ENCODE data around the gene LSR. TPM values are rescaled to one million over a fixed set of nuclear protein-coding genes. Genes with fewer than 3 reads are reported as not detected.

Gene LSR
- polyA plus RNA-seq, 1 donor from 2014 or later, result not detected

GRCh38 chr19:35265126-35265899, 16.5 kb downstream of the LSR start:
- Histone ChIP-seq H3K27me3 (ENCODE audit: insufficient read depth, low read depth, low read length) (no peaks in the 10 kb centered on the region), H3K4me3 (ENCODE audit: low read length) (no peak overlapping the region), H2AFZ (ENCODE audit: low read depth, low read length) (no peak overlapping the region), H3K9me3 (ENCODE audit: low read length) (no peaks in the 10 kb centered on the region), H3F3A (ENCODE audit: insufficient read depth, low read length, poor library complexity, severe bottlenecking) (no peaks in the 10 kb centered on the region), H3K36me3 (ENCODE audit: insufficient read depth, low read length) (no peaks in the 10 kb centered on the region), H4K20me1 (ENCODE audit: insufficient read depth) (no peaks in the 10 kb centered on the region), H3K4me2 (ENCODE audit: low read length) (no peak overlapping the region), H3K27ac (ENCODE audit: low read length) (no peak overlapping the region), H3K9me2 (ENCODE audit: insufficient read depth, low read length) (no peaks in the 10 kb centered on the region), H3K9ac (ENCODE audit: low read length) (no peak overlapping the region), H3K79me2 (replicated peaks; ENCODE audit: insufficient read depth, low read length) (peaks cover 6% of the 10 kb centered on the region)
- TF ChIP-seq MXI1 (conservative IDR thresholded peaks at IDR 0.05; ENCODE audit: poor library complexity, severe bottlenecking) (no peak), RAD21 (conservative IDR thresholded peaks at IDR 0.05) (no peak), EP300 (conservative IDR thresholded peaks at IDR 0.05; ENCODE audit: poor library complexity, severe bottlenecking) (no peak), POLR2AphosphoS5 (IDR thresholded peaks at IDR 0.05) (no peak), TAF1 (IDR thresholded peaks at IDR 0.05; ENCODE audit: low read depth) (no peak)

DNA sequence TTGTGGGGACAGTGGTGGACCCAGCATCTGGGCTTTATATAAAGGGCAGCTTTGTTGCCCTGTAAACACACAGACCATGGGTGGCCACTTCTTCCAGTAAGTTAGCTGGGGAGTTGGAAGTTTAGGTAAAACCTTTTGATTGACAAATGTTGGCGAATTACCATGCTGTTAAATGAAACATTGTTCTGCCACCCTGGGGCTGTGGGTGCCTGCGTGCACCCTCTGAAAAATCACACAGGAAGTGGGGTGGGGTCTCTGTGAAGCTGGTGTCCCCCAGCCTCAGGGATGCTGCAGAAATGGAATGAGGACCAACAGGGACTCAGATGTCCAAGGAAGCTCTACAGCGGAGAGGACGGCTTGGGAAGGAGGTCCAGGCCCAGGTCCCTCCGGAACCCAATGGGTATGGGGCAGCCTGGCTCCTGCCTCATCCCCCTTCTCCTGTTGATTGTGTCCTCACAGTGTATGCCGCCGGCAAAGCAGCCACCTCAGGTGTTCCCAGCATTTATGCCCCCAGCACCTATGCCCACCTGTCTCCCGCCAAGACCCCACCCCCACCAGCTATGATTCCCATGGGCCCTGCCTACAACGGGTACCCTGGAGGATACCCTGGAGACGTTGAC, 17.2 kb downstream of the LSR start:
- no peaks in the 10 kb centered on the region for H3K27me3 ChIP-seq (ENCODE audit: insufficient read depth, low read depth, low read length)
- H3K9me2 ChIP-seq (ENCODE audit: insufficient read depth, low read length), result no peaks in the 10 kb centered on the region
- H3K4me2 ChIP-seq (ENCODE audit: low read length), result no peak overlapping the region
- H3K79me2 ChIP-seq (replicated peaks; ENCODE audit: insufficient read depth, low read length), result peaks cover 6% of the 10 kb centered on the region
- H4K20me1 ChIP-seq (ENCODE audit: insufficient read depth), result no peaks in the 10 kb centered on the region
- no peaks in the 10 kb centered on the region for H3K36me3 ChIP-seq (ENCODE audit: insufficient read depth, low read length)
- H3K27ac ChIP-seq (ENCODE audit: low read length), result no peak overlapping the region
- no peaks in the 10 kb centered on the region for H3F3A ChIP-seq (ENCODE audit: insufficient read depth, low read length, poor library complexity, severe bottlenecking)
- H3K9me3 ChIP-seq (ENCODE audit: low read length), result no peaks in the 10 kb centered on the region
- no peak overlapping the region for H3K9ac ChIP-seq (ENCODE audit: low read length)
- TF ChIP-seq SMC3 (conservative IDR thresholded peaks at IDR 0.05; ENCODE audit: poor library complexity) (no peak), EP300 (conservative IDR thresholded peaks at IDR 0.05; ENCODE audit: poor library complexity, severe bottlenecking) (no peak), MXI1 (conservative IDR thresholded peaks at IDR 0.05; ENCODE audit: poor library complexity, severe bottlenecking) (no peak), RAD21 (conservative IDR thresholded peaks at IDR 0.05) (no peak), TAF1 (IDR thresholded peaks at IDR 0.05; ENCODE audit: low read depth) (no peak), EZH2 (IDR thresholded peaks at IDR 0.05; ENCODE audit: borderline replicate concordance, insufficient read depth, low read length, poor library complexity, severe bottlenecking) (no peak)
- TF ChIP-seq, protein P1, sequence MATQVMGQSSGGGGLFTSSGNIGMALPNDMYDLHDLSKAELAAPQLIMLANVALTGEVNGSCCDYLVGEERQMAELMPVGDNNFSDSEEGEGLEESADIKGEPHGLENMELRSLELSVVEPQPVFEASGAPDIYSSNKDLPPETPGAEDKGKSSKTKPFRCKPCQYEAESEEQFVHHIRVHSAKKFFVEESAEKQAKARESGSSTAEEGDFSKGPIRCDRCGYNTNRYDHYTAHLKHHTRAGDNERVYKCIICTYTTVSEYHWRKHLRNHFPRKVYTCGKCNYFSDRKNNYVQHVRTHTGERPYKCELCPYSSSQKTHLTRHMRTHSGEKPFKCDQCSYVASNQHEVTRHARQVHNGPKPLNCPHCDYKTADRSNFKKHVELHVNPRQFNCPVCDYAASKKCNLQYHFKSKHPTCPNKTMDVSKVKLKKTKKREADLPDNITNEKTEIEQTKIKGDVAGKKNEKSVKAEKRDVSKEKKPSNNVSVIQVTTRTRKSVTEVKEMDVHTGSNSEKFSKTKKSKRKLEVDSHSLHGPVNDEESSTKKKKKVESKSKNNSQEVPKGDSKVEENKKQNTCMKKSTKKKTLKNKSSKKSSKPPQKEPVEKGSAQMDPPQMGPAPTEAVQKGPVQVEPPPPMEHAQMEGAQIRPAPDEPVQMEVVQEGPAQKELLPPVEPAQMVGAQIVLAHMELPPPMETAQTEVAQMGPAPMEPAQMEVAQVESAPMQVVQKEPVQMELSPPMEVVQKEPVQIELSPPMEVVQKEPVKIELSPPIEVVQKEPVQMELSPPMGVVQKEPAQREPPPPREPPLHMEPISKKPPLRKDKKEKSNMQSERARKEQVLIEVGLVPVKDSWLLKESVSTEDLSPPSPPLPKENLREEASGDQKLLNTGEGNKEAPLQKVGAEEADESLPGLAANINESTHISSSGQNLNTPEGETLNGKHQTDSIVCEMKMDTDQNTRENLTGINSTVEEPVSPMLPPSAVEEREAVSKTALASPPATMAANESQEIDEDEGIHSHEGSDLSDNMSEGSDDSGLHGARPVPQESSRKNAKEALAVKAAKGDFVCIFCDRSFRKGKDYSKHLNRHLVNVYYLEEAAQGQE (IDR thresholded peaks at IDR 0.05; ENCODE audit: borderline replicate concordance), result no peak
- TF ChIP-seq, protein P2, sequence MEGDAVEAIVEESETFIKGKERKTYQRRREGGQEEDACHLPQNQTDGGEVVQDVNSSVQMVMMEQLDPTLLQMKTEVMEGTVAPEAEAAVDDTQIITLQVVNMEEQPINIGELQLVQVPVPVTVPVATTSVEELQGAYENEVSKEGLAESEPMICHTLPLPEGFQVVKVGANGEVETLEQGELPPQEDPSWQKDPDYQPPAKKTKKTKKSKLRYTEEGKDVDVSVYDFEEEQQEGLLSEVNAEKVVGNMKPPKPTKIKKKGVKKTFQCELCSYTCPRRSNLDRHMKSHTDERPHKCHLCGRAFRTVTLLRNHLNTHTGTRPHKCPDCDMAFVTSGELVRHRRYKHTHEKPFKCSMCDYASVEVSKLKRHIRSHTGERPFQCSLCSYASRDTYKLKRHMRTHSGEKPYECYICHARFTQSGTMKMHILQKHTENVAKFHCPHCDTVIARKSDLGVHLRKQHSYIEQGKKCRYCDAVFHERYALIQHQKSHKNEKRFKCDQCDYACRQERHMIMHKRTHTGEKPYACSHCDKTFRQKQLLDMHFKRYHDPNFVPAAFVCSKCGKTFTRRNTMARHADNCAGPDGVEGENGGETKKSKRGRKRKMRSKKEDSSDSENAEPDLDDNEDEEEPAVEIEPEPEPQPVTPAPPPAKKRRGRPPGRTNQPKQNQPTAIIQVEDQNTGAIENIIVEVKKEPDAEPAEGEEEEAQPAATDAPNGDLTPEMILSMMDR (IDR thresholded peaks at IDR 0.05; ENCODE audit: poor library complexity, severe bottlenecking), result no peak
- no peak overlapping the region for H2AFZ ChIP-seq (ENCODE audit: low read depth, low read length)
- no peak overlapping the region for H3K4me3 ChIP-seq (ENCODE audit: low read length)
